NCI-H187 treated with DMSO at 0.1 percent for 48 hours (cell line): ENCODE measurements around the gene CCDC88C.

Source experiments
- DNase-seq: peaks from one replicate; lab custom pipeline; 2025; lab: John Stamatoyannopoulos, UW

Gene CCDC88C

DNA sequence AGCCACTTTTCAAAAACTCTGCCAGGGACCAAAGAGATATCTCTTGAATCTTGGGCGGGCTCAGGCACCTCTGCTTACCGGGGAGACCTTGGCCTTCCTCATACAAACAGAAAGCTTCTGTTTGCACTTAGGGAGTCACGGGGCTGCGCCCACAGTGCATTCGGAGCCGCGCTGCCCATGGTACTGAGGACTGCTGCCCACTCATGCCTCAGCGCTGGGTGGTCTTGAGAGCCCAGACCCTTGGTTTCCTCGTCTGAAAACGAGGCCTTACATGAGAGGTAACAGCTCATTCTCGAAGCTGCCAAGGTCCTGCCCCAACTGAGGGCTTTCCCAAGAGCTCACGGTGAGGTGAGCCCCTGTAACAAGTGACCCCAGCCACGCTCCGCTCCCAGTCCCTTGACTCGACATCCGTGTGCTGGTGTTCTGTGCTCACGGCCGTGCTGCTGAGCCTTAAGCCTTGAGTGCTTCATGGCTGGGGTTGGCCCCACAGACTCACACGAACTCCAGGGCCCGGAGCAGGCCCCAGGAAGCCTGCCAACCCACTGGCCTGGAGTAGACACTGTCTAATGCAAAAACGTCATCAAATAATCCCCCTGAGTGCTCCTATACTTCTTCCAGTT lies 125.7 kb downstream of the CCDC88C start:
- DNase-seq = no peak

DNA sequence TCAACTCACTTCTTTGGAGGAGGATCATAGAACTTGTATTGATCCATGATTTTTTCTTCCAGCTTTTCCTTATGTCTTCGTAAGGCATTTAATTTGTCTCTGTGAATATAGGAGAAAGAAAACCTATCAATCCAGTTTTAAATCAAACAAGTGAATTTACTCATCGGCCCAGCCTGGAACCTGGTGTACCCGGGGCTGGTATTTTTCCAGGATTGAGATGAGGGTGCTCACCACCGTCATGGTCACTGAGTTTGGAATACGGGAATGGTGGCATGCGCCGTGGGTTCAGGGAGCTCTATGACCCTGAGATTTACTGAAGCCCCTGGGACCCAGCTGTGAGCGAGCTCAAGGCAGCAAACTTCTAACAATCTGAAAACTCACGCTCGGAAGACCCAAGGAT lies 126.6 kb downstream of the CCDC88C start:
- DNase-seq = no peak

DNA sequence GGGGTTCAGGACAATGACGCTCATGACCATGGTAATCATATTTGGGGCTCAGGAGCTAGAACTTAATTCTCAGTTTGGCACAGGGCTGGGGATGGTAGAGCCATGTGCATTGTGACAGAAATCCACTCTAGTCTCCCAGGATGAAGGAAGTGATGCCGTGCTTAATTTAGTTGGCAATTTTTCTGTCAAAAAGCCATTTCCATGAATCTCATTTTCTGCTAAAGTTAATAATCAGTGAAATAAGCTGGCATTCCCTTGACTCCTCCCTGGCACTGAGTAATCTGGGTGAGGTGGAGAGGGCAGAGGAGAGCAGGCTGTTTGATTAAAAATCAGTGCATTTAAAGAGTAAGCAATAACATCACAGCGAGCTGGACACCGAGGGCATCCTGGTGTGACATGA lies 128.2 kb downstream of the CCDC88C start:
- DNase-seq = no peak

DNA sequence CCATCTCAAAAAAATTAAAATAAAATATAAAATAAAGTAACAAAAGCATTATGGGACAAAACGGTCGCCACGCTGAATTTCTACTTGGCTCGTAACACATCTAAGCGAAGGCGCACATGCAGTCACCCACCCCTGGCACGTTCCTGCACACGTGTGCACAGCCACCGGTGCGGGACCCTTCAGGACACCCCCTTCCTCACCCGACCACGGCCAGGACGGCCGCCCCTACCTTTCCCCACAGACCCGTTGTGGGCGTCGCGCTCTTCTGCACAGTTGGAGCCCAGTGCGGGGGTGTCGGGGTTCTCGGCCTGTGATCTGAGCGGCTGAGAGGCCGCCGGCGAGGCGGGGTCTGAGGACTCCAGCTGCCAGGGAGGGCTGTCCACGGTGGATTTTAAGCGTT lies 128.7 kb downstream of the CCDC88C start:
- no peak for DNase-seq

DNA sequence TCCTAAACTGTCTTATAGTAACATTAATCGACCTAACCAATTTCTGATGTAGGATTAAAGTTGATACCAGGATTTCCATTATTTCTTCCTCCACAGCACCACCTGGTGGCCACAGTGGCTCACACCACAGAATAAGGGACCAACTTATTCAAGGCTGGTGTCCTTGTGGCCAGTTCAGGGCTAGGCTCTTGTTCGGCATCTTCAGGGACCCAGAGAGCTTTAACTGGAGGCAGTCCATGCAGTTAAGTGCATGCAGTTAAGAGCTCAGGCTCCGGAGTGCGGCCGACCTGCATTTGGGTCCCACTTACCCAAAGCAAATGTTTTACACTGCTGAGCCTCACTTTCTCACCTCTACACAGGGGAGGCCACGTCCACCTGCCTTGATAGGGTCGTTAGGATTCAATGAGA lies 131.1 kb downstream of the CCDC88C start:
- DNase-seq = no peak

DNA sequence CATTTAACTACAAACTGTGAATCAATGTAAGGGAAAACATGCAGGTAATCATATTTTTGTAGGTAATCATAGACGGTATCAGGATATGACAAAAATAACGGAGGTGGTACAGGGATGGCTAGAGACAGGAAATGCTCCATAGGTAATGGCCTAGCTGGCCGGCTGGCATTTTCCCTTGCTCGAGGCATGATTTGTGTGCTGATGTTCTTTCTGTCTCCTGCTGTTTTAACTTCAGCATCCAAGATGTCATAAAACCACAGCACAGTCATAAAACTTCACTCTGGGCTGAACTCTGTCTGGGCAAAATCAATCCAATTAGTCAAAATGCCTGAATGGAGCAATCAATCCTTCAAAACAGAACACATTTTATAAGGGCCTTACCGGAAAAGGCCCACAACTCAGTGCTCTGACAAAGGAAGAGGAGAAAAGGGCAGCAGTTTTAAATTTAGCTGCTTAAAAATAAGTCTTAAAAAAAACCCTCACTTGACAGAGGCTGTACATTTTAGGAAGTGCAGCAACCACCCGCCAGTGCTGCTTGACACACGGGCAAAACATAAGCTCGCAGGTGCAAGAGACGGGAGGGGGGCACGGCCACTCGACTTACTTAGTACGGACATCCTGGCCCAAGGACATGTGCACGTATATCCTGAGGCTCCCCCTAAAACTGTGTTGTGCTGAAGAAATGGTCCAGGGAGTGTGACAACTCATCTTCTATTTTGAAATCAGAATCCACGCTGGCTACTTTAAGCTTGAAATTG lies 132.7 kb downstream of the CCDC88C start:
- no peak for DNase-seq

DNA sequence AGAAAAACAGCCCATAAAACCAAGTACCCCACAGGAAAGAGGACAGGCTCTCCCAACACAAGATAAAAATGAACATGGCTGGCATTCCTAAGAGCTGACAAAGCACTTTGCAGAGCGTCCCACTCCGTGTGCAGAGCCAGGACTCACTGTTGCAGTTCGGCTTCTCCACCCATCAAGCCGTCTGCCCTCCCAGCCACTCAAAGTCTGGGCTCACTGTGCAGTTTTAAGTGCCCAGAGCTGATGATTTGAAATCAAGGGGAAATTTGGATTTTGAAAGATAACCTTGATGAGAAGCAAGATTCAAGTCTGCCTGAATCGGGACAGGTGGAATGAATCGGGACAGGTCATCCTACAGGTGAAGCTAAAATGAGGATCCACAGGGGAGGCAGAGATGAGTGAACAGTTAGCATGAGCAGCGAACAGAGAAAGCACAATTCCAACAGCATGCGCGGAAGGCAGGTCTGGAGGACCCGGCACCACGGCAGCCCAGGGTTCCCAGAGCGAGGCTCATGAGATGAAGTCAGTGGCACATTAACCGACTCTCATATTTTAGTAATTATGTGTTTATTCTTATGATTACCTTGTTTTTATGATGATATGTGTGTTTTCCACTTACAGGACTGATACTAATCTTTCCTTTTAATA lies 133.4 kb downstream of the CCDC88C start:
- DNase-seq = no peak

DNA sequence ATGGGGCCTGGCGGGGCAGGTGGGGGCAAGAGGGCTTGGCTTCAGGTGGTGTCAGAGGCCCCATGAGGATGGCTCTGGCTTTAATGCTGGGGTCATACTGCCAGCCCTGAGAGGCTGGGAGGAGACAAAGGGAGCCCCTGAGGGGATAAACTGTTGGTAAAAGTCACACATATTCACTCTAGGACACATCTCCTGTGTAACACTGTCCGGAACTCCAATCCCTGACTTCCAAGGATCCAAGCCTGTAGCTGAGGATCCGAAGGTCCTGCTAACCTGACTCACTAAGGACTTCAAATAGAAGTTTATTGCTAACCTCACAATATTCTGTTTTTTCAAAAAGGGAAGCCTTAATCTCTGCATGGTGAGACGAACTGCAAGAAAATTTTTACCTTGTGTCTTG lies 134.0 kb downstream of the CCDC88C start:
- no peak for DNase-seq

DNA sequence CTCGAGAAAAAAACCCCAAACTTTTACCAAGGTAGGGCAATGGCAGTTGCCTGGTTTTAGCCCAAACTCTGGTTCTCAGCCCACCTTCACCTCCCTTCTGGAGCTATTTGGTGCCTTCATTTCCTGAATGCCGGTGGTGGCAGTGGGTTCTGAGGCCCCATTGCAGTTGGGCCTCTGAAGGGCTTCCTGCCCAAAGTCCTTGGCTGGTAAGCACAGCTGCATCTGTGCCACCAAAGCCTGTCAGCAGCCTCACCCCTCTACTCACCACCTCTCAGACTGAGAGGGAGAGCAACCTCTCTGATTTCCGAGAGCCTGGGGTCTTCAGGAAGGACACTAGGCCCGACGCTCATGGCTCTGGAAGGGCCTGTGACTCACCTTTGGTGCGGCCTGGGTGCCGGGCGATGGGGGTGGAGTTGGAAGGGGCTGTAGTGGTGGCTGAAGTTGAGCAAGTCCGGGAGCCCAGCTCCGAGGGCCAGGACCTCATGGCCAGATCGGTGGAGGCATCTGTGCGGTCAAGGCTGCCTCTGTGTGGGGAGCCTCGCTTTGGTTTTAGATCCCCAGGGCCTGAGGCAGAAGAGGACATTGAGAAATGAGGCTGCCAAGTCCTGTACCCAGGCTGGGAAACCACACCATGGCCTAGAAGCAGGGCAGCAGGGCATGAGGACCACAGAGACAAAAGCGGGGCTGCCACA lies 134.5 kb downstream of the CCDC88C start:
- no peak for DNase-seq

DNA sequence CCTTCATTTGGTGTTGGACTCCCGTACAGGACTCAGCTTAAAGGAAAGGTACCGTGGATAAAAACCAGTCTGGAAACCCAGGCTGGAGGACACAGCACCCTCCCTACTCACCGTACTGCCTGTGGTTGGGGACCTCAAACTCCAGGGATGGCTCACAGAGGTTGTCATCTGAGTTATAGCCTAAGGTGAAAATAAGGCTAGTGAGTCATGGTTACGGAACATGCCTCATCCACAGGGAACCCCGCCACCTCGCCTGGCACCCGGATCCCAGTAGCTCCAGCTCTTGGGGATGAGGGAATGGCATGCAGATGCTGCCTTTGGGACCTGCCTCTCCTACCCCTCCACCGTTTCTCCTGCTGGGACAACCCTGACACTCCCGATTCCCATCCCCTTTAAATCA lies 136.3 kb downstream of the CCDC88C start:
- DNase-seq = no peak

DNA sequence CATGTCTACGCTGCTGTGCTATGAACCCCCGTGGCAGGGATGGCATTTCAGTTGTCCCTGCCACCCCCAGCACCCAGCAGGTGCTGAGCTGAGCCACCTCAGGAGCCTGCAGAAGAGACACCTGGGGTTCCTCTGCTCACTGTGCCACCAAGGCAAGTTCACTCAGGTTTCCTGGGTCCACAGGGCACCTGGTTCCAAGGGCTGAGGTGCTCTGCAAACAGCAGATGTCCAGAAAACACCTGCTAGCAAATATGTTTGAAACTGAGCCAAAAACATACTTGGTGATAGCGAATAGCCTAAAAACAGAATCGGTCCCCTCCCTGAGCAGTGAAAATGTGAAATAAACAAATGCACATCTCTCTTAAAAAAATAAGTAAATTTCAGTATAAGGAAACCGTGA lies 137.5 kb downstream of the CCDC88C start:
- DNase-seq = no peak

DNA sequence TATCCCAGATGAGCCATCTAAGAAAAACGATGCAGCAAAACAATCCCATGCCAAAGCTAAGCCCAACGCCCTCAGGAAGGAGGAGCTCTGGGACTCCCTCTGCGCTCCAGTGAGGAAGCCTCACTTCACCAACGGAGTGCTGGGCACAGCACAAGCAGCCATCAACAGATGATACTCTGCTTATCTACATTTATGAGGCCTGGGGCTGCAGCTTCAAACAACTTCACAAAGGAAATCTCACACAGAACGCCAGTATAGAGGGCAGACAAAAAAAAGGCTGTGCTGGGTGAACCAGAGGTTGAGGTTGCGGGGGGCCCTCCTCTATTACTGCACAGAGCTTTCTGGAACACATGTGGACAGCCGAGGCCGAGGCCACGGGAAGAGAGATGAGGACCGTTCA lies 138.3 kb downstream of the CCDC88C start:
- no peak for DNase-seq

DNA sequence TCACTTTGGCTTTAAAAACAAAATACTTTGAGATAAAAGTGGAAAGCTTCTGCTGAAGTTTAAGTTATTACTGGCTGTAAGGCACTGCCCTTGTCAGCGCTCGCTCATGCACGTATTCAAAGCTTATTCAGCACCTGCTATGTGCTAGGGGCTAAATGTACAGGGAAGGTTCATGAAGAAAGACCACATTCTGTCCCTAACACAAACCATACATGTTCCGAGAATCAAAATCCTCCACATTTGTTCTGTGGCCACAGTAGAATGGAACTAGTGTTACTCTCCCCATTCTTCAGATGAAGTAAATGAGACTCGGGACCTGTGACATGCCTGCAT lies 139.3 kb downstream of the CCDC88C start:
- DNase-seq = no peak

DNA sequence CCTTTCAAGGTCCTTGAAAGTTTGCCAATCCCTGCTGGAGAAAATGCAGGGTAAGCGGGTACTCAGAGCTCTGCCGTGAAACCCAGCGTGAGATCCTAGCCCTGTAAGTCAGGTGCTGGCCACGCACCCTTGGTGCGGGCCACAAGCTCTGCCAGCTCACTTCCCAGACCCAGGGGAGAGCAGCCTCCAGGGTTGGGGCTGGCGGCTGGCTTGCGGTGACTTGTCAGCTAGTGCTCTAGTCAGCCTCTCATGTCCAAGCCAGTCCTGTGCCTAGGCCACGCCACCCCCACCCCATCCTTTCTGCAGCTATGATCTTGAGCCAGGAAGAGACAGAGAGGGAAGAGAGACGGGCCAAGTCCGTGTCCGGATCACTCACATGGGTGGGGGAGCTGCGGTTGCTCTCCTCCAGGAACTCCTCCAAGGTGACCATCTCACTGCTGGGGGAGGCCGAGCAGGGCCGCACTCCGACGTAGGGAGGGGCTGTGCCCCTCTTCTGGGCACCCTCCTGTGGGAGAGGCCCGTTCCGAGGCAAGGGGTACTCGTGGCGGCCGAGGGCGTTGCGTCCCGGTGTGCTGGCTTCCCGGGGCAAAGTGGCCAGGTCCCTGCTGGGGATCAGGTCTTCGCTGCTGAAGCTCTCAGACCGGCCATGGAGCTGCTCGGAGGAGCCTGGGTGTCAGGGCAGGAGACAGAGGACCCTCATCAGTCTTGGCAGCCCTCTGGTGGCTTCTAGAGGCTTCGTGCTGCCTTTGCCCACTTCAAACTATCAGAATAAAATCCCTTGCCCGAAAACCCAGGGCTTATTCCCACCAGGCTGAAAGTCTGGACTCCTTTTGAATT lies 139.9 kb downstream of the CCDC88C start:
- no peak for DNase-seq

DNA sequence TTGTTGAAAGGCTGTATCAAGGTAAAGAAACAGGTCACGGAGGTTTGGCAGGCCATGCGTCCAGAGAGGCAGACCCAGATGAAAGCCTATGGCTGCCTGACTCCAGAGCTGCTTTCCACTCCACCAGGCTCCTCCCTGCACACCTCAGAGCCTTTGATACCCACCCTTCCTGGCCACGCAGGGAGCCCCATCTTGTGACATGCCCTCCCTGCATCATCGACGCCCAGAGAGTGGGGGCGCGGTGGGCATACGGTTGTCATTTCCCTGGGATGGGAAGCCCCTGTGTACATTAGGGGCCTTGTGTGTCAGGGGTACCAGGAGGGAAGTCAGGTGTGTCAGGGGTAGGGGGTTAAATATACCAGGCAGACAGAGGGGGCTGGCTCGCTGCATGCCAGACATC lies 142.8 kb downstream of the CCDC88C start:
- DNase-seq = no peak

DNA sequence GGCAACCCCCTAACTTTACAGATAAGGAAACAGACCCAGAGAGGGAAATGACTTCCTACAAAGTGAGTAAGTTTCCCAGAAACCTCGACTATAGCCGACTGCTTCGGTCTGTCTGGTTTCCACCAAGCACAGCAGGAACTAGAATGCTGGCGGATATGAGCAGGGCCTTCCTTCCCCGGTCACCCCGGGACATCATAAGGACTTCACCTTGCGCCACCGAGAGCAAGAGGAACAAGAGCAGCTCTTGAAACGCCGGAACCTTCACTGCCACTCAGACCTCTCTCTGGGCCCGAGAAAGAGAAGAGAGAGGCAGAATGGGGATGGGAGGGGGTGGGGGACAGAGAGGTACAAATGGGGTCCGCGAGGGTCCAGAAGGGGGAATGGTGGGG lies 143.7 kb downstream of the CCDC88C start:
- no peak for DNase-seq

DNA sequence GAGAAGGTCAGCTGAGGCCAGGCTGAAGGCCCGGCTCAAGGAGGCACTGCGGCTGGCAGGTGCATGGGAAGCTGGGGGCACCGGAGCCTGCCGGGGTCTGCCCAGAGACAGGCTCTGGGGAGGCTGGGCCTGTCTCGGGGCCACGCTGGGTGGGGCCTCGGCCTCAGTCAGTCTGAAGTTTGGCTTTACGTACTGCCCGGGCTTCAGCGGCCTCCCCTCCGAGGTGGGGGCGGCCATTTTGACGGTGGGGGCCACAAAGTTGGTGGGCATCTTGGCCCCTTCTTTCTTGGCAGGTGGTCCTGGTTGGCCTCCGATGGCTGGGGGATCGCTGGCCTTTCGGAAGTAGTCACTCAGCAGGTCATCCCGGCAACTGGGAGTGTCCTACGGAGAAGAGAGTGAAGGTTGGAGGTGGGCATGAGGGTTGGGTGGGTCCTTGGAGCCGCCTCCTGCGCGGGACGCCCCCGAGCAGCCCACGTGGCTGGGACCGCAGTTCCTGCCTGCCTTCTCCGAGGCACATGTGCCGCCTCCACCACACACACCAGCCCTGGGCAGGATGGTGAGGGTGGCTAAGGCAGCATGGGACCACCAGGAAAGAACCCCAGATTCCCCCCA lies 144.2 kb downstream of the CCDC88C start:
- no peak for DNase-seq

DNA sequence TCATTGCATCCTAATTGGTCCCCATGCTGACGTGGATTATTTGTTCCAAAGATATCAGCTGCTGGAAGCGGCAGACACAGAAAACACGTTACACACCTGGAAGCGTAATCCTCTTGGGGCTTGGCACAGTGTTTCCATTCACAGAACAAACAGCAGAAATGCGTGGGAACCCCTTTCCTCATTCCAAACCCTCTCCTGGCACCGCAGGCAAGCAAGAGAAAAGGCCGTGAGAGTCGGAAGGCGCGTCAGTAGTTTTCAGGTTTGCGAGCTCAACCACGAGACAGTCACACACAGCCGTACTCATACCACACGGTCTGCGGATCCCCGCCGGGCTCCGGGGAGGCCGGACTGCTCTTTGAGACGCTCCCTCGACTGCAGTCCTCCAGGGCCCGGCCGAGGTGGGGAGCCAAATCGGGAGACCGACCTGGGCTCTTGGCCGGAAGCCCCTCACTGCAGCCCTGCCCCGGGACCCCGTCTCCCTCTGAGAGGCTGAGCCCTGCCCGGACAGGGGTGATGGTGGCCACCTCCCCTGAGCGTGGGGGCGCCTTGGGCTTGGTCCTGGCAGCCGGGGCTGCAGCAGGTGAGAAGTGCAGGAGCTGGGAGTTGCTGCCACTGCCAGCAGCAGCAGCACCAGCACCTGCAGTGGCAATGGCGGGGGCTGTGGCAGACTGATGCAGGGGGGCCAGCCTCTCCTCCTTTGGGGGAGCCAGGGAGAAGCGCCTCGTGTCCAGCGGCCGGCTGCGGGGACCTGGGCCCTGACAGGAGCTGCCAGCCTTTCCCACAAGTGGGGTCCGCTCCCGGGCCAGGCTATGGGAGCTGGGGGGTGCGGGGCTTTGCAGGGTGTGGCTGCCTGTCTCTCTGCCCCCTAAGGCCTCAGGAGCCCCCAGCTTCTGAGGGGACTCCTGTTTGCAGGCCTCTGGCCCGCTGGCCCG lies 145.0 kb downstream of the CCDC88C start:
- no peak for DNase-seq

DNA sequence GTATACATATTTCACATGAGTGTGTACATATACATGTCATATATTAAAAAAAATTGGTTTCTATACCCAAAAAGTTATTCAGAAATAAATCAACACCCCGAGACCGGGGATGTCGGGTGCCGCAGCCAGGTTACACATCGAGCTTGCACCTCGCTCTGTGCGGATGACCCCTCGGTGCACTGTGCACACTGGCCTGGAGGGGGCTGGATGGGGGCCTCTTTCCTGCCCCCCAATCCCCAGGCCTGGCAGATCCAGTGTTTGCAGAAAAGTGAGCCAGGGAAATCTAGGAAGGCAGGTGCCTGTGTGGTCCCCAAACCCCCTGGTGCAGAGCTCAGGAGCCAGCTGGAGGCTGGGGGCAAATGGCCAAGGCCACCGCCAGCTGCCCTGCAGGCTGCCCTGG lies 146.0 kb downstream of the CCDC88C start:
- DNase-seq = no peak

DNA sequence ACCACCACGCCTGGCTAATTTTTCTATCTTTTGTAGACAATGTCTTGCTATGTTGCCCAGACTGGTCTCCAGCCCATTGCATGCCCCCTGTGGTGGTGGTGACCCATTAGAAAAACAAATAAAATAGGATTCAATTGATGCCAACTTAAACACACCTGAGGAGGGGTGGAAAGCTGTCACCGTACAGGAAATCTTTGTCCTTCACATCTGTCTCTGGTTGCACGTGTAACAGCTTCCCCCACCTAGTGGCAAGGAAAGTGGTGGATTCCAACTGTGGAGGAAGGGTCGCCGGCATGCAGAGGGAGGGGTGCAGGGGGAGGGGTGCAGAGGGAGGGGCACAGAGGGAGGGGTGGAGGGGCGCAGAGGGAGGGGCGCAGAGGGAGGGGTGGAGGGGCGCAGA lies 147.0 kb downstream of the CCDC88C start:
- no peak for DNase-seq

DNA sequence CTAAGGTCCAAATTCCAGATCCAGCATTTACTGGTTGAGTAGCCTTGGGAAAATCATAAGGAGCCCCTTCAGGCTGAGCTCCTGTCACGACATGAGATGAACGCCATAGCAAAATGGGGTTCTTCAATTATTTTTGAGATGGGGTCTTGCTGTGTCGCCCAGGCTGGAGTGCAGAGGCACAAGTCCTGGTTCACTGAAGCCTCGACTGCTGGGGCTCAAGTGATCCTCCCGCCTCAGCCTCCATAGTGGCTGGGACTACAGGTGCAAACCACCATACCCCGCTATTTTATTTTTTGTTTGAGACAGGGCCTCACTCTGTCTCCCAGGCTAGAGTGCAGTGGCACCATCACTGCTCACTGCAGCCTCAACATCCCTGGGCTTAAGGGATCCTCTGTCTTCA lies 147.4 kb downstream of the CCDC88C start:
- no peak for DNase-seq
